Measurements from ENCODE around the gene OR2M7. TPM values are rescaled to one million over a fixed set of nuclear protein-coding genes. Genes with fewer than 3 reads are reported as not detected.

The OR2M7 gene
- total RNA-seq, 1 donor from 2014 or later: not detected

Other genes with a start within 250 kb of the OR2M7 start
- not detected in 2 replicates for gene OR2L13, start 229.4 kb downstream of the OR2M7 start, total RNA-seq (ENCODE audit: low replicate concordance)
- gene OR2M5, start 179.4 kb downstream of the OR2M7 start, total RNA-seq (ENCODE audit: low replicate concordance): not detected in 2 replicates
- gene OR2M2, start 149.7 kb downstream of the OR2M7 start, total RNA-seq (ENCODE audit: low replicate concordance): not detected in 2 replicates
- not detected in 2 replicates for gene OR2M3, start 127.3 kb downstream of the OR2M7 start, total RNA-seq (ENCODE audit: low replicate concordance)
- gene OR2M4, start 93.2 kb downstream of the OR2M7 start, total RNA-seq (ENCODE audit: low replicate concordance): not detected in 2 replicates
- gene OR2T33, start 46.6 kb downstream of the OR2M7 start, total RNA-seq (ENCODE audit: low replicate concordance): not detected in 2 replicates
- not detected in 2 replicates for gene OR2T12, start 21.1 kb downstream of the OR2M7 start, total RNA-seq (ENCODE audit: low replicate concordance)
- gene OR14C36, start 24.2 kb upstream of the OR2M7 start, total RNA-seq (ENCODE audit: low replicate concordance): not detected in 2 replicates
- not detected in 2 replicates for gene OR2T4, start 37.1 kb upstream of the OR2M7 start, total RNA-seq (ENCODE audit: low replicate concordance)
- gene OR2T6, start 51.2 kb upstream of the OR2M7 start, total RNA-seq (ENCODE audit: low replicate concordance): not detected in 2 replicates
- gene OR2T1, start 78.5 kb upstream of the OR2M7 start, total RNA-seq (ENCODE audit: low replicate concordance): not detected in 2 replicates
- gene OR2T2, start 121.1 kb upstream of the OR2M7 start, total RNA-seq (ENCODE audit: low replicate concordance): not detected in 2 replicates
- not detected in 2 replicates for gene OR2T3, start 148.8 kb upstream of the OR2M7 start, total RNA-seq (ENCODE audit: low replicate concordance)
- gene OR2T5, start 164.0 kb upstream of the OR2M7 start, total RNA-seq (ENCODE audit: low replicate concordance): not detected in 2 replicates
- not detected in 2 replicates for gene OR2G6, start 183.5 kb upstream of the OR2M7 start, total RNA-seq (ENCODE audit: low replicate concordance)
- not detected in 2 replicates for gene OR2T29, start 238.2 kb upstream of the OR2M7 start, total RNA-seq (ENCODE audit: low replicate concordance)